CD4-positive, alpha-beta T cell (primary cell): Measurements from ENCODE around the gene PPM1H. TPM values are rescaled to one million over a fixed set of nuclear protein-coding genes. Genes with fewer than 3 reads are reported as not detected.

Experiments used
- ATAC-seq: fragments of 200-7000 bp; cut with Tn5 transposase; one replicate; pipeline ENCODE4 v1.10.0; 2022; ENCODE audit warnings: mild to moderate bottlenecking; ENCODE audit not compliant: poor library complexity
- CTCF ChIA-PET: fragments of 350-600 bp; sonication (Branson Sonifier 250); formaldehyde crosslinking; loops from one replicate; lab custom pipeline; 2021; ENCODE audit warnings: antibody characterized with exemption, inconsistent platforms; lab: Charles Lee
- POLR2A ChIA-PET: fragments of 350-600 bp; sonication (Branson Sonifier 250); formaldehyde crosslinking; loops from one replicate; lab custom pipeline; 2021; ENCODE audit warnings: antibody characterized with exemption, inconsistent platforms; lab: Charles Lee
- DNase-seq, 14 experiments: peaks; one replicate each; pipeline ENCODE4 v3.0.0-alpha.2; 2013 to 2020; ENCODE audit warnings: mixed read lengths in 2 of 14
- H3K27ac ChIP-seq, 2 donors: one replicate each; pipeline versions ENCODE4 v1.5.1 to v1.7.0; 2013; ENCODE audit warnings: low read length in 2 of 2, low read depth in 1 of 2, mild to moderate bottlenecking in 1 of 2
- H3K27me3 ChIP-seq, 2 experiments: 1 replicate in 1 of 2; 2 replicates in 1 of 2; pipeline versions ENCODE4 v1.6.1 to v1.7.0; 2013; ENCODE audit warnings: low read length in 2 of 2, control low read depth in 1 of 2, mild to moderate bottlenecking in 1 of 2, moderate library complexity in 1 of 2; ENCODE audit not compliant: insufficient read depth in 2 of 2, control insufficient read depth in 1 of 2
- H3K36me3 ChIP-seq: one replicate; pipeline ENCODE4 v1.6.1; 2013; ENCODE audit warnings: low read length, control low read depth; ENCODE audit not compliant: insufficient read depth
- H3K4me1 ChIP-seq: one replicate; pipeline ENCODE4 v1.6.1; 2013; ENCODE audit warnings: low read length, control low read depth; ENCODE audit not compliant: insufficient read depth
- H3K4me3 ChIP-seq: one replicate; pipeline ENCODE4 v1.5.1; 2013; ENCODE audit warnings: mild to moderate bottlenecking, low read length, moderate library complexity
- H3K9me3 ChIP-seq, 2 experiments: 1 replicate in 1 of 2; 2 replicates in 1 of 2; pipeline versions ENCODE4 v1.6.1 to v1.7.0; 2013; ENCODE audit warnings: low read length in 2 of 2, mild to moderate bottlenecking in 2 of 2, control low read depth in 1 of 2, moderate library complexity in 1 of 2; ENCODE audit not compliant: control insufficient read depth in 1 of 2, insufficient read depth in 1 of 2
- H3K27ac Mint-ChIP-seq: one replicate; pipeline ENCODE4 v1.8.0; 2020; ENCODE audit warnings: mixed read lengths
- H3K27me3 Mint-ChIP-seq: one replicate; pipeline ENCODE4 v1.8.0; 2021; ENCODE audit warnings: mixed read lengths
- H3K36me3 Mint-ChIP-seq: one replicate; pipeline ENCODE4 v1.8.0; 2021; ENCODE audit warnings: low read depth, mixed read lengths
- H3K4me1 Mint-ChIP-seq: one replicate; pipeline ENCODE4 v1.8.0; 2021; ENCODE audit warnings: low read depth, mixed read lengths
- H3K4me3 Mint-ChIP-seq: one replicate; pipeline ENCODE4 v1.8.0; 2020; ENCODE audit warnings: mild to moderate bottlenecking, mixed read lengths
- H3K9me3 Mint-ChIP-seq: one replicate; pipeline ENCODE4 v1.8.0; 2020; ENCODE audit warnings: mixed read lengths
- CTCF ChIP-seq: fragments of 200-600 bp; IDR thresholded peaks from one replicate; pipeline ENCODE4 v1.8.0; 2022; ENCODE audit warnings: antibody characterized with exemption, mild to moderate bottlenecking
- intact Hi-C, 2 experiments: fragments of 100-400 bp; cut with DNase I in 1 of 2; cut with micrococcal nuclease in 1 of 2; formaldehyde crosslinking; loops; one replicate each; pipeline versions ENCODE4 v1.15.1 to v1.9.0; 2023 to 2025; cut with DNase I, micrococcal nuclease
- total RNA-seq, 174 experiments: library from RNA in 2 of 174; stranded (reverse) in 2 of 174; gene quantifications; one replicate each; pipeline ENCODE4 v1.2.3 and lab custom pipeline; 2021 to 2026

PPM1H gene
- total RNA-seq, 2 experiments from 2014 or later, result not detected

- Histone ChIP-seq H3K36me3 (no peaks in the 10 kb centered on the region), H3K27me3 (no peaks in the 10 kb centered on the region), H3K4me3 (no peak overlapping the region), H3K4me1 (peaks cover 8% of the 10 kb centered on the region), H3K9me3 (peaks cover 0 to 3% of the 10 kb centered on the region in 2 experiments), H3K27ac (no peak overlapping the region)
- Mint-ChIP-seq H3K27ac (no peak overlapping the region), H3K4me1 (no peaks in the 10 kb centered on the region), H3K4me3 (no peak overlapping the region), H3K27me3 (peaks cover 4% of the 10 kb centered on the region), H3K36me3 (no peaks in the 10 kb centered on the region), H3K9me3 (no peaks in the 10 kb centered on the region)
- ChIA-PET CTCF (no interaction called here), POLR2A (no interaction called here)
- TF ChIP-seq CTCF, result no peak
- intact Hi-C loops, result no loop called here
- ATAC-seq, result no peak
- DNase-seq, result no peak
Observed at GRCh38 chr12:62657363-62657632, 277.7 kb downstream of the PPM1H start.

- H3K36me3 Mint-ChIP-seq, result no peaks in the 10 kb centered on the region
- H3K4me1 ChIP-seq, result peaks cover 8% of the 10 kb centered on the region
- no peak overlapping the region for H3K27ac Mint-ChIP-seq
- ATAC-seq (no peak), DNase-seq (no peak)
- H3K4me3 Mint-ChIP-seq, result no peak overlapping the region
- no peaks in the 10 kb centered on the region for H3K27me3 ChIP-seq
- no peak overlapping the region for H3K4me3 ChIP-seq
- TF ChIP-seq CTCF, result no peak
- no peaks in the 10 kb centered on the region for H3K9me3 Mint-ChIP-seq
- H3K4me1 Mint-ChIP-seq, result no peaks in the 10 kb centered on the region
- ChIA-PET CTCF (no interaction called here), POLR2A (no interaction called here)
- H3K27me3 Mint-ChIP-seq, result peaks cover 4% of the 10 kb centered on the region
- peaks cover 0 to 3% of the 10 kb centered on the region in 2 experiments for H3K9me3 ChIP-seq
- intact Hi-C loops, result no loop called here
- H3K27ac ChIP-seq, result no peak overlapping the region
- no peaks in the 10 kb centered on the region for H3K36me3 ChIP-seq
Observed at GRCh38 chr12:62656591-62657362, 278.2 kb downstream of the PPM1H start.

- ATAC-seq (no peak), DNase-seq (no peak)
- no peak overlapping the region for H3K27ac ChIP-seq
- ChIA-PET CTCF (no interaction called here), POLR2A (interaction anchor here (1.1 kb wide), 1 partner anchor 53 kb away, joined by 3 read pairs; no protein-coding TSS in a partner anchor)
- peaks cover 4% of the 10 kb centered on the region for H3K27me3 Mint-ChIP-seq
- no peak overlapping the region for H3K4me3 ChIP-seq
- no peaks in the 10 kb centered on the region for H3K9me3 Mint-ChIP-seq
- intact Hi-C loops, result no loop called here
- H3K9me3 ChIP-seq, result no peaks in the 10 kb centered on the region
- no peaks in the 10 kb centered on the region for H3K36me3 Mint-ChIP-seq
- no peak for TF ChIP-seq CTCF
- H3K27ac Mint-ChIP-seq, result no peak overlapping the region
- peaks cover 8% of the 10 kb centered on the region for H3K4me1 ChIP-seq
- no peaks in the 10 kb centered on the region for H3K36me3 ChIP-seq
- H3K27me3 ChIP-seq, result no peaks in the 10 kb centered on the region
- no peak overlapping the region for H3K4me3 Mint-ChIP-seq
- H3K4me1 Mint-ChIP-seq, result no peaks in the 10 kb centered on the region
Observed at GRCh38 chr12:62655666-62656151, 279.2 kb downstream of the PPM1H start.
